ENCODE measurements around the gene KCND2.
"Not testable (repeated sequence)": the region's sequence is repeated elsewhere in the genome, so short reads cannot be mapped to it uniquely, and the experiment has no call there.

KCND2 gene

DNA sequence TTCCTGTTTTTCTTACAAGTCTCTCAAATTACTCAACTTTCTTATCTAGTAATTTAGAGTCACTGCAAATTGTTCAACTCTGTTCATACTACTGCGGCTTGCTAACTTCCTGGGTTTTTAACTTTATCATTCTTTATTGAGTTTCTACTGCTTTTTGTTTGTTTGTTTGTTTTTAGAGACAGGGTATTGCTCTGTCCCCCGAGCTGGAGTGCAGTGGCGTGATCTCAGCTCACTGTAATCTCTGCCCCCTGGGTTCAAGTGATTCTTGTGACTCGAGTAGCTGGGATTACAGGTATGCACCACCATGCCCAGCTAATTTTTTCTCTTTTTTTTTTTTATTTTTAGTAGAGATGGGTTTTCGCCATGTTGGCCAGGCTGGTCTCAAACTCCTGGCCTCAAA is 402.1 kb downstream of the KCND2 start:
- TF ChIP-seq, protein P1, sequence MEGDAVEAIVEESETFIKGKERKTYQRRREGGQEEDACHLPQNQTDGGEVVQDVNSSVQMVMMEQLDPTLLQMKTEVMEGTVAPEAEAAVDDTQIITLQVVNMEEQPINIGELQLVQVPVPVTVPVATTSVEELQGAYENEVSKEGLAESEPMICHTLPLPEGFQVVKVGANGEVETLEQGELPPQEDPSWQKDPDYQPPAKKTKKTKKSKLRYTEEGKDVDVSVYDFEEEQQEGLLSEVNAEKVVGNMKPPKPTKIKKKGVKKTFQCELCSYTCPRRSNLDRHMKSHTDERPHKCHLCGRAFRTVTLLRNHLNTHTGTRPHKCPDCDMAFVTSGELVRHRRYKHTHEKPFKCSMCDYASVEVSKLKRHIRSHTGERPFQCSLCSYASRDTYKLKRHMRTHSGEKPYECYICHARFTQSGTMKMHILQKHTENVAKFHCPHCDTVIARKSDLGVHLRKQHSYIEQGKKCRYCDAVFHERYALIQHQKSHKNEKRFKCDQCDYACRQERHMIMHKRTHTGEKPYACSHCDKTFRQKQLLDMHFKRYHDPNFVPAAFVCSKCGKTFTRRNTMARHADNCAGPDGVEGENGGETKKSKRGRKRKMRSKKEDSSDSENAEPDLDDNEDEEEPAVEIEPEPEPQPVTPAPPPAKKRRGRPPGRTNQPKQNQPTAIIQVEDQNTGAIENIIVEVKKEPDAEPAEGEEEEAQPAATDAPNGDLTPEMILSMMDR (IDR thresholded peaks at IDR 0.05; ENCODE audit: control insufficient read depth, insufficient read depth, low read depth, low read length, missing control alignments), result no peak
- H3K4me3 ChIP-seq (ENCODE audit: control insufficient read depth, low read depth, low read length), result no peak overlapping the region
- no peak for DNase-seq (ENCODE audit: low read depth)

DNA sequence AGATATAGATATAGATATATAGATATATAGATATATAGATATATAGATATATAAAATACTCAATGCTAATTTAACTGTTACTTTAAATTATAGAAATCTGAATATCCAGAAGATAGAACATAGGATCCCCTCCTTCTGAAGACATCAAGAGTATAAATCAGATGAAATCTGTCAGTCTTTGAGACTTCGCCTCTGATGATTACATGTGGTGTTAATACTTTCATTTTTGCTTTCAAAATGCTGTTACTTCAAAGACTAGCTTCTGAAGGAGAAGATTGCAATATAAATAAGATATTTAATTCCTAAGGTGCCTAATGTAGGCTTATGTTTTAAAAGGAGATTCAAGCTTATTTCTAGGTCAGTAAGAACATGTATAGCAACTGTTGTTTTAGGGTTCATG is 404.6 kb downstream of the KCND2 start:
- no peak overlapping the region for H3K4me3 ChIP-seq (ENCODE audit: control insufficient read depth, low read depth, low read length)
- TF ChIP-seq, protein P1 (IDR thresholded peaks at IDR 0.05; ENCODE audit: control insufficient read depth, insufficient read depth, low read depth, low read length, missing control alignments), result no peak
- DNase-seq (ENCODE audit: low read depth), result no peak

DNA sequence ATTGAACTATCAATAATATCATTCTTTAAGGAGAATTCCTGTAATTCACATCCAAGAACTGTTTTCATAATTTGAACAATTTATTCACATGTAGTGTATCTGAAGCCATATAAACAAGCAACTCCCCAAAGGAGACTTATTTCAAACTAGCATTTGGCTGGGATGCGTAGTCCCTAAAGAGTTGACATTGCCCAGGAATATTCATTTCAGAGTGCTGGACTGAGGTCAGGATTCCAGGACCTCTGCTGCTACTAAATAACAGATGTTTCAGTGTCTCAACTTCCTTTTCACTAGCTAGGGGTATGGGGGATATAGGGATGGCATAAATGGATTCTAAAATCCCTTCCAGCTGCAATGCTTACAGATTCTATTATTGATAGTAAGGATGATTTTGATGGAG is 408.0 kb downstream of the KCND2 start:
- no peak for DNase-seq (ENCODE audit: low read depth)
- H3K4me3 ChIP-seq (ENCODE audit: control insufficient read depth, low read depth, low read length), result no peak overlapping the region
- TF ChIP-seq, protein P1 (IDR thresholded peaks at IDR 0.05; ENCODE audit: control insufficient read depth, insufficient read depth, low read depth, low read length, missing control alignments), result no peak

DNA sequence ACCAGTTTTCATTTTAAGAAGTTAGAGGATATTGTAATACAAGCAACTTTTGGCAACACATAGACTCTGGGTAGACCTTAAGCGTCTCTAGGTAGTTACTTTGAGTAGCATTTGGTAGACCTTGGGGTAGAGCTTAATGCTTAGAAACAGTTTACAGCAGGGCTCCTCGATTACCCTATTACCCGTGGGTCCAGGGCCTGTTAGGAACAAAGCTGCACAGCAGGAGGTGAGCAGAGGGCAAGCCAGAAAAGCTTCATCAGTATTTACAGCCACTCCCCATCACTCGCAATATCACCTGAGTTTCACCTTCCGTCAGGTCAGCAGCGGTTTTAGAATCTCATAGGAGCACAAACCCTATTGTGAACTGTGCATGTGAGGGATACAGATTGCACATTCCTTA is 411.5 kb downstream of the KCND2 start:
- no peak overlapping the region for H3K4me3 ChIP-seq (ENCODE audit: control insufficient read depth, low read depth, low read length)
- no peak for DNase-seq (ENCODE audit: low read depth)
- TF ChIP-seq, protein P1 (IDR thresholded peaks at IDR 0.05; ENCODE audit: control insufficient read depth, insufficient read depth, low read depth, low read length, missing control alignments), result no peak

DNA sequence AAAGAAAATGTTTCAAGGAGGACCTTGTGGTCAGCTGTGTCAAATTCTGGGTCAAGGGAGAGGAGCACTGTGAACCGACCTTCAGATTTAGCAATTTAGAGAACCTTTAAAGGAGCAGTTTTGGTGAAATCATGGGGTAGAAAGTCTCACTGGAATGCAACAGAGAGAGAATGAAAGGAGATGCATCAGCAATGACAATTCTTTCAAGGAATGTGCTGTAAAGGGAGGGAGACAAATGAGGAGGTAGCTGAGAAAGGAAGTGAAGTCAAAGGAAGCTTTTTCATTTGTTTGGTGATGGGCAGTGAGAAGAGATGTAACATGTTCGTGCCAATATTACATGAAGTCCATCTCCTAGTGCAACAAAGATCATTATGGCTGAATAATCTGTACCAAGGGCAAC is 418.9 kb downstream of the KCND2 start:
- H3K4me3 ChIP-seq (ENCODE audit: control insufficient read depth, low read depth, low read length), result no peak overlapping the region
- TF ChIP-seq, protein P1 (IDR thresholded peaks at IDR 0.05; ENCODE audit: control insufficient read depth, insufficient read depth, low read depth, low read length, missing control alignments), result no peak
- DNase-seq (ENCODE audit: low read depth), result no peak

DNA sequence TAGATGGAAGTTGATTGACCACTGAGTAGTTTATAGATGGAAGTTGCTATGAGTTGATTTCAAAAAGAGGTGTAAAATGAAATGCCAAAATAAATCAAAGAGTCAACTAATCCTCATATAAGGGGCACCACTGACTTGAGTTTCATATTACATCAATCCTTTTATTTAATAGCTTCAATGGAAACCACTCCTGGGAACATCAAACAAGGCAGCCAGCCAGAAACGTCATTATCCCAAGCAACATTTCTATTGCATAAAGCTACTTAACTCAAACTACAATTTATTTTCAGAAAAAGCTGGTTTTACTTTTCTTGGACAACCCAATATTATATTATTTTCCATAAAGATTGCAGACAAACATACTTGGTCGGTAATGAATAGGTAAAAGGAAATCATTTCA is 422.9 kb downstream of the KCND2 start:
- DNase-seq (ENCODE audit: low read depth), result no peak
- TF ChIP-seq, protein P1 (IDR thresholded peaks at IDR 0.05; ENCODE audit: control insufficient read depth, insufficient read depth, low read depth, low read length, missing control alignments), result no peak

DNA sequence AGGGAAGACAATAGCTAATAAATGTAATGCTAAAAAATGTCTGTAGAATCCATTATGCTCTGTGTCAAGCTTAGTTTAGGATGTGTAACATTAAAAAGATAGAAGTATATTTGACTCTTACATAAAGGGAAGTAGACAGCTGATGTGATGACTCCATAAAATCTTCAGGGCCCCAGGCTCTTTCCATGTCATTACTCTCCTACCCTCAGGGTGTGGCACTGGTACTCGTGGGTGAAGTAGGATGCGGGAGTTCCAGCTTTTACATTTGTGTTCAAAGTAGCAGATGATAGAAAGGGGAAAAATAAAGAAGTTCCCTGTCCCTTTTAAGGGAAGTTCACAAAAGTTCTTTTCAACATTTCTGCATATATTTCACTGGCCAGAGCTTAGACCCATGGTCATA is 427.8 kb downstream of the KCND2 start:
- TF ChIP-seq, protein P1 (IDR thresholded peaks at IDR 0.05; ENCODE audit: control insufficient read depth, insufficient read depth, low read depth, low read length, missing control alignments), result no peak
- H3K4me3 ChIP-seq (ENCODE audit: control insufficient read depth, low read depth, low read length), result no peak overlapping the region
- DNase-seq (ENCODE audit: low read depth), result no peak

More for the DNA sequence above, 422.9 kb downstream of the KCND2 start:
- no peak overlapping the region for H3K4me3 ChIP-seq (ENCODE audit: control insufficient read depth, low read depth, low read length)

DNA sequence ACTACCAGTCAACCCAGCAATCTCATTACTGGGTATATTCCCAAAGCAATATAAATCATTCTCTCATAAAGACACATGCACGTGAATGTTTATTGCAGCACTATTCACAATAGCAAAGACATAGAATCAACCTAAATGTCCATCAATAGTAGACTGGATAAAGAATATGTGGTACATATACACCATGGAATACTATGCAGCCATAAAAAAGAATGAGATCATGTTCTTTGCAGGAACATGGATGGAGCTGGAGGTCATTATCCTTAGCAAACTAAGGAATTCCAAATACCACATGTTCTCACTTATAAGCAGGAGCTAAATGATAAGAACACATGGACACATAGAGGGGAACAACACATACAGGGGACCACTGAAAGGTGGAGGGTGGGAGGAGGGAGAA is 429.4 kb downstream of the KCND2 start:
- H3K4me3 ChIP-seq (ENCODE audit: control insufficient read depth, low read depth, low read length); DNase-seq (ENCODE audit: low read depth): not testable (repeated sequence)

Data from AG09309 (cell line).